Measurements from ENCODE around the gene FAM200A.
"Not testable (repeated sequence)": the region's sequence is repeated elsewhere in the genome, so short reads cannot be mapped to it uniquely, and the experiment has no call there.

GRCh38 chr7:99501236-99501635 is 50.7 kb downstream of the FAM200A start:
- TF ChIP-seq, protein P1, sequence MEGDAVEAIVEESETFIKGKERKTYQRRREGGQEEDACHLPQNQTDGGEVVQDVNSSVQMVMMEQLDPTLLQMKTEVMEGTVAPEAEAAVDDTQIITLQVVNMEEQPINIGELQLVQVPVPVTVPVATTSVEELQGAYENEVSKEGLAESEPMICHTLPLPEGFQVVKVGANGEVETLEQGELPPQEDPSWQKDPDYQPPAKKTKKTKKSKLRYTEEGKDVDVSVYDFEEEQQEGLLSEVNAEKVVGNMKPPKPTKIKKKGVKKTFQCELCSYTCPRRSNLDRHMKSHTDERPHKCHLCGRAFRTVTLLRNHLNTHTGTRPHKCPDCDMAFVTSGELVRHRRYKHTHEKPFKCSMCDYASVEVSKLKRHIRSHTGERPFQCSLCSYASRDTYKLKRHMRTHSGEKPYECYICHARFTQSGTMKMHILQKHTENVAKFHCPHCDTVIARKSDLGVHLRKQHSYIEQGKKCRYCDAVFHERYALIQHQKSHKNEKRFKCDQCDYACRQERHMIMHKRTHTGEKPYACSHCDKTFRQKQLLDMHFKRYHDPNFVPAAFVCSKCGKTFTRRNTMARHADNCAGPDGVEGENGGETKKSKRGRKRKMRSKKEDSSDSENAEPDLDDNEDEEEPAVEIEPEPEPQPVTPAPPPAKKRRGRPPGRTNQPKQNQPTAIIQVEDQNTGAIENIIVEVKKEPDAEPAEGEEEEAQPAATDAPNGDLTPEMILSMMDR (IDR thresholded peaks at IDR 0.05): not testable (repeated sequence)
- TF ChIP-seq EP300, POLR2AphosphoS5 (IDR thresholded peaks at IDR 0.05): not testable (repeated sequence)
